ENCODE measurements around the gene SEC22B.
"Not testable (repeated sequence)": the region's sequence is repeated elsewhere in the genome, so short reads cannot be mapped to it uniquely, and the experiment has no call there.

DNA sequence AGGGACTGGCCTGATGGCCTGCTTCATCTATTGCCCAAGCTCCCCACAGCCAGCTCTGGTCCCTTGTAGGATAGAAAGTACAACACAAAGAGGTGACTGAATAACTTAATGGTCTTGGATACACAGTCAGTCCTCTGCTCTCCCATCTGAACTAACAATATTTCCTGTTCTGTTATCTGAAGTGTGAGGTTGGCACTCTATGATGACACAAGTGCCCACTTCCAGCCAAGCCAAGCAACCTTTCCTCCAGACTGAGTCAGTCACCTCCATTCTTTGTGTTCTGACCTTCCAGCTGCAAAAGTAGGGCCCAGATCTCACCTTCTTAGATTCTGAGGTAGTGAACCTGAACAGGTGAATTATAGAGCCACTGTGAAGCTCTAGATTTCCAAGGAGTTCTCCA is 34.5 kb downstream of the SEC22B start:
- TF ChIP-seq ZFP30 (CRISPR knock-in tag; IDR thresholded peaks at IDR 0.05); ZNF70 (CRISPR knock-in tag; IDR thresholded peaks at IDR 0.05); ZNF565 (CRISPR knock-in tag; conservative IDR thresholded peaks at IDR 0.05; ENCODE audit: low read depth); CSDC2 (CRISPR knock-in tag; IDR thresholded peaks at IDR 0.05); ARNTL (CRISPR knock-in tag; IDR thresholded peaks at IDR 0.05; ENCODE audit: borderline replicate concordance, low read depth); ZNF8 (CRISPR knock-in tag; IDR thresholded peaks at IDR 0.05): not testable (repeated sequence)
- TF ChIP-seq, protein P1, sequence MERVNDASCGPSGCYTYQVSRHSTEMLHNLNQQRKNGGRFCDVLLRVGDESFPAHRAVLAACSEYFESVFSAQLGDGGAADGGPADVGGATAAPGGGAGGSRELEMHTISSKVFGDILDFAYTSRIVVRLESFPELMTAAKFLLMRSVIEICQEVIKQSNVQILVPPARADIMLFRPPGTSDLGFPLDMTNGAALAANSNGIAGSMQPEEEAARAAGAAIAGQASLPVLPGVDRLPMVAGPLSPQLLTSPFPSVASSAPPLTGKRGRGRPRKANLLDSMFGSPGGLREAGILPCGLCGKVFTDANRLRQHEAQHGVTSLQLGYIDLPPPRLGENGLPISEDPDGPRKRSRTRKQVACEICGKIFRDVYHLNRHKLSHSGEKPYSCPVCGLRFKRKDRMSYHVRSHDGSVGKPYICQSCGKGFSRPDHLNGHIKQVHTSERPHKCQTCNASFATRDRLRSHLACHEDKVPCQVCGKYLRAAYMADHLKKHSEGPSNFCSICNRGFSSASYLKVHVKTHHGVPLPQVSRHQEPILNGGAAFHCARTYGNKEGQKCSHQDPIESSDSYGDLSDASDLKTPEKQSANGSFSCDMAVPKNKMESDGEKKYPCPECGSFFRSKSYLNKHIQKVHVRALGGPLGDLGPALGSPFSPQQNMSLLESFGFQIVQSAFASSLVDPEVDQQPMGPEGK (CRISPR knock-in tag; IDR thresholded peaks at IDR 0.05; ENCODE audit: borderline replicate concordance), result not testable (repeated sequence)
- TF ChIP-seq, protein P2, sequence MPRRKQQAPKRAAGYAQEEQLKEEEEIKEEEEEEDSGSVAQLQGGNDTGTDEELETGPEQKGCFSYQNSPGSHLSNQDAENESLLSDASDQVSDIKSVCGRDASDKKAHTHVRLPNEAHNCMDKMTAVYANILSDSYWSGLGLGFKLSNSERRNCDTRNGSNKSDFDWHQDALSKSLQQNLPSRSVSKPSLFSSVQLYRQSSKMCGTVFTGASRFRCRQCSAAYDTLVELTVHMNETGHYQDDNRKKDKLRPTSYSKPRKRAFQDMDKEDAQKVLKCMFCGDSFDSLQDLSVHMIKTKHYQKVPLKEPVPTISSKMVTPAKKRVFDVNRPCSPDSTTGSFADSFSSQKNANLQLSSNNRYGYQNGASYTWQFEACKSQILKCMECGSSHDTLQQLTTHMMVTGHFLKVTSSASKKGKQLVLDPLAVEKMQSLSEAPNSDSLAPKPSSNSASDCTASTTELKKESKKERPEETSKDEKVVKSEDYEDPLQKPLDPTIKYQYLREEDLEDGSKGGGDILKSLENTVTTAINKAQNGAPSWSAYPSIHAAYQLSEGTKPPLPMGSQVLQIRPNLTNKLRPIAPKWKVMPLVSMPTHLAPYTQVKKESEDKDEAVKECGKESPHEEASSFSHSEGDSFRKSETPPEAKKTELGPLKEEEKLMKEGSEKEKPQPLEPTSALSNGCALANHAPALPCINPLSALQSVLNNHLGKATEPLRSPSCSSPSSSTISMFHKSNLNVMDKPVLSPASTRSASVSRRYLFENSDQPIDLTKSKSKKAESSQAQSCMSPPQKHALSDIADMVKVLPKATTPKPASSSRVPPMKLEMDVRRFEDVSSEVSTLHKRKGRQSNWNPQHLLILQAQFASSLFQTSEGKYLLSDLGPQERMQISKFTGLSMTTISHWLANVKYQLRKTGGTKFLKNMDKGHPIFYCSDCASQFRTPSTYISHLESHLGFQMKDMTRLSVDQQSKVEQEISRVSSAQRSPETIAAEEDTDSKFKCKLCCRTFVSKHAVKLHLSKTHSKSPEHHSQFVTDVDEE (CRISPR knock-in tag; IDR thresholded peaks at IDR 0.05), result not testable (repeated sequence)
- TF ChIP-seq, protein P3, sequence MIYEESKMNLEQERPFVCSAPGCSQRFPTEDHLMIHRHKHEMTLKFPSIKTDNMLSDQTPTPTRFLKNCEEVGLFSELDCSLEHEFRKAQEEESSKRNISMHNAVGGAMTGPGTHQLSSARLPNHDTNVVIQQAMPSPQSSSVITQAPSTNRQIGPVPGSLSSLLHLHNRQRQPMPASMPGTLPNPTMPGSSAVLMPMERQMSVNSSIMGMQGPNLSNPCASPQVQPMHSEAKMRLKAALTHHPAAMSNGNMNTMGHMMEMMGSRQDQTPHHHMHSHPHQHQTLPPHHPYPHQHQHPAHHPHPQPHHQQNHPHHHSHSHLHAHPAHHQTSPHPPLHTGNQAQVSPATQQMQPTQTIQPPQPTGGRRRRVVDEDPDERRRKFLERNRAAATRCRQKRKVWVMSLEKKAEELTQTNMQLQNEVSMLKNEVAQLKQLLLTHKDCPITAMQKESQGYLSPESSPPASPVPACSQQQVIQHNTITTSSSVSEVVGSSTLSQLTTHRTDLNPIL (CRISPR knock-in tag; IDR thresholded peaks at IDR 0.05; ENCODE audit: low read depth), result not testable (repeated sequence)

Data from SK-N-SH treated with all-trans-retinoic acid at 6 μM for 48 hours (cell line).